ENCODE measurements around the gene BSCL2. TPM values are rescaled to one million over a fixed set of nuclear protein-coding genes. Genes with fewer than 3 reads are reported as not detected.
A peak's percentile ranks its signal among the peaks of the same experiment; 100 is the strongest.

BSCL2 gene
- total RNA-seq, 1 experiment from 2014 or later, result 79.1 TPM

DNA sequence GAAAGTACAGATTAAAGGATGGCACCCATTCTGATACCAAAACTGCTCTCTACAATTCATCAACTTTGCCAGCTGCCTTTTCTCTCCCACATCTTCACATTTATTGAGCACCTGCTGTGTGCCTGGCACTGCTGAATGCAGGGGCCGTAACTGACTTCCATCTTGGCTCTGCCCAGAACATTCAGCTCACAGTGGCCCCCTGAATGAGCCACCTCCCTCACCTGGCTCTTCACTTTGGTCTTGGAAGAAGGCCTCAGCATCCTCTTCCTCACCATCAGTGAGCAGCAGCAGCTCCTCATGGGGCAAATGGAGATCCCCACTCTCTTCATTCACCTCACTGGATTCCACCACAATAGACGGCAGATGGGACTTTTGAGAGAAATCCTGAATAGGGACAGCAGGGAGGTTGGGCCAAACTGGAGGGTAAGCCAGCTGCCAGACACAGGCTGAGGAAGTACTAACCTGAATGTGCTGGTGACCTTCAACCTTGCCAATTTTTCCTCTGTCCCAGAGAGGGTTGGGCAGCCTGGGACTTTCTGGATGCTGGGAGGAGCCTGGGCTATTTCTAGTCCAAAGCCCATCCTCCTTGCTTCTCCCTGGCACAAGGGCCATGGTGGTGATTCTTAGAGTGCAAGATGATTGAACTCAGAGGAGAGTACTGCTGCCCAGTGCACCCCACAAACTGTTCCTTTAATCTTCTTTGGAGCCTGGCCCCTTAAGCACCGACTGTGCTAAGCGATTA is 37.6 kb downstream of the BSCL2 start:
- Histone ChIP-seq H3K4me1 (ENCODE audit: low read length) (peaks cover 49% of the 10 kb centered on the region), H3K9me2 (replicated peaks; ENCODE audit: insufficient read depth, low read length) (no peaks in the 10 kb centered on the region), H4K20me1 (ENCODE audit: insufficient read depth, low read depth, low read length) (no peaks in the 10 kb centered on the region; the same call in 1 of the 2 replicates), H3K79me2 (ENCODE audit: low read length) (peaks cover 77% of the 10 kb centered on the region), H3K36me3 (ENCODE audit: insufficient read depth, low read length) (peaks cover 9% of the 10 kb centered on the region; the same call in 1 of the 2 replicates), H3K4me2 (ENCODE audit: low read depth, low read length, poor library complexity, severe bottlenecking) (peak overlapping the region; percentile 93), H3K27ac (ENCODE audit: low read length) (peak overlapping the region; percentile 42; the same call in 1 of the 2 replicates), H3K27me3 (ENCODE audit: low read length) (no peaks in the 10 kb centered on the region), H3K9ac (ENCODE audit: low read length) (peak overlapping the region; percentile 14; the same call in 1 of the 2 replicates), H3K4me3 (ENCODE audit: low read length) (no peak overlapping the region), H3K9me3 (ENCODE audit: low read length) (no peaks in the 10 kb centered on the region), H2AFZ (ENCODE audit: low read length) (no peak overlapping the region)
- DNase-seq, result no peak

DNA sequence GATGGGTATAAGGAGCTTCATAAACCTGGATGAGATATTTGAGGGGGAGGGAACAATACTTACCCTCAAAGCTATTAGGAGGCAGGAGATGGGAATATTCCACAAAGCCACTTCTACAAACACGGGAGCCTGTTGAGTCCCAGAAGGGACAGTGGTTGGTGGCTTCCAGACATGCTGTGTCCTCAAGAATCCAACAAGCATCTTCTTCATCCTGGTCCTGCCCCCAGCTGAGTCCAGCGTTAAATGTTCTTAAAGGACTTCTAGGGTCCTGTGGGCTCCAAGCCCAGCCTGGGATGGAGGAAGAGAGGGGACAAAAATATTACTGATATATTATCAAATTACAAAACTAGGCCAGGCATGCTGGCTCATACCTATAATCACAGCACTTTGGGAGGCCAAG is 39.8 kb downstream of the BSCL2 start:
- peaks cover 73% of the 10 kb centered on the region for H3K79me2 ChIP-seq (ENCODE audit: low read length)
- H3K27me3 ChIP-seq (ENCODE audit: low read length), result no peaks in the 10 kb centered on the region
- H3K4me2 ChIP-seq (ENCODE audit: low read depth, low read length, poor library complexity, severe bottlenecking), result peak overlapping the region; percentile 76
- peak overlapping the region; percentile 88 for H3K27ac ChIP-seq (ENCODE audit: low read length)
- H3K9me2 ChIP-seq (replicated peaks; ENCODE audit: insufficient read depth, low read length), result no peaks in the 10 kb centered on the region
- no peak overlapping the region for H2AFZ ChIP-seq (ENCODE audit: low read length)
- H3K4me1 ChIP-seq (ENCODE audit: low read length), result peaks cover 46% of the 10 kb centered on the region
- peak overlapping the region; percentile 100; the same call in 1 of the 2 replicates for H3K4me3 ChIP-seq (ENCODE audit: low read length)
- no peaks in the 10 kb centered on the region; the same call in 1 of the 2 replicates for H4K20me1 ChIP-seq (ENCODE audit: insufficient read depth, low read depth, low read length)
- no peaks in the 10 kb centered on the region for H3K9me3 ChIP-seq (ENCODE audit: low read length)
- H3K36me3 ChIP-seq (ENCODE audit: insufficient read depth, low read length), result peaks cover 15% of the 10 kb centered on the region
- DNase-seq, result no peak
- peak overlapping the region; percentile 100 for H3K9ac ChIP-seq (ENCODE audit: low read length)

DNA sequence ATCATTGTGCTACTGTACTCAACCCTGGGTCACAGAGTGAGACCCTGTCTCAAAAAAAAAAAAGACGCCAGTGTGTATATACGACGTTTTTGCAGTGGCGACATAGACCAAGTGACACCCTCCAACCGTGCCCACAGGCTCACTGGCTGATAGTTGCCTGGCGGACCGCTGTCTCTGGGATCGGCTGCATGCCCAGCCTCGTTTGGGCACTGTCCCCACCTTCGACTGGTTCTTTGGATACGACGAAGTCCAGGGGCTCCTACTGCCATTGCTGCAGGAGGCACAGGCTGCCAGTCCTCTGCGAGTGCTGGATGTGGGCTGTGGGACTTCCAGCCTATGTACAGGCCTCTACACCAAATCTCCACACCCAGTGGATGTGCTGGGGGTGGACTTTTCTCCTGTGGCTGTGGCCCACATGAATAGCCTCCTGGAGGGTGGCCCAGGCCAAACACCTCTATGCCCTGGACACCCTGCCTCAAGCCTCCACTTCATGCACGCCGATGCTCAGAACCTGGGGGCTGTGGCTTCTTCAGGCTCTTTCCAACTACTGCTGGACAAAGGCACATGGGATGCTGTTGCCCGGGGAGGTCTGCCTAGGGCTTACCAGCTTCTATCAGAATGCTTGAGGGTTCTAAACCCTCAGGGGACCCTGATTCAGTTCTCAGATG is 40.8 kb downstream of the BSCL2 start:
- Histone ChIP-seq H3K36me3 (ENCODE audit: insufficient read depth, low read length) (peaks cover 17% of the 10 kb centered on the region), H3K9me3 (ENCODE audit: low read length) (no peaks in the 10 kb centered on the region), H2AFZ (ENCODE audit: low read length) (no peak overlapping the region), H3K27ac (ENCODE audit: low read length) (peak overlapping the region; percentile 88), H3K9ac (ENCODE audit: low read length) (peak overlapping the region; percentile 100), H4K20me1 (ENCODE audit: insufficient read depth, low read depth, low read length) (no peaks in the 10 kb centered on the region; the same call in 1 of the 2 replicates), H3K4me2 (ENCODE audit: low read depth, low read length, poor library complexity, severe bottlenecking) (peak overlapping the region; percentile 76), H3K4me3 (ENCODE audit: low read length) (peak overlapping the region; percentile 100), H3K4me1 (ENCODE audit: low read length) (peaks cover 44% of the 10 kb centered on the region), H3K79me2 (ENCODE audit: low read length) (peaks cover 65% of the 10 kb centered on the region), H3K9me2 (replicated peaks; ENCODE audit: insufficient read depth, low read length) (no peaks in the 10 kb centered on the region), H3K27me3 (ENCODE audit: low read length) (no peaks in the 10 kb centered on the region)
- peak; percentile 60 for DNase-seq

GRCh38 chr11:62665599-62666258 is 41.5 kb downstream of the BSCL2 start:
- peak overlapping the region; percentile 88 for H3K27ac ChIP-seq (ENCODE audit: low read length)
- H2AFZ ChIP-seq (ENCODE audit: low read length), result no peak overlapping the region
- no peaks in the 10 kb centered on the region for H3K9me3 ChIP-seq (ENCODE audit: low read length)
- peak overlapping the region; percentile 100 for H3K9ac ChIP-seq (ENCODE audit: low read length)
- peak; percentile 81 for DNase-seq
- peaks cover 58% of the 10 kb centered on the region for H3K79me2 ChIP-seq (ENCODE audit: low read length)
- peaks cover 40% of the 10 kb centered on the region for H3K4me1 ChIP-seq (ENCODE audit: low read length)
- H3K9me2 ChIP-seq (replicated peaks; ENCODE audit: insufficient read depth, low read length), result no peaks in the 10 kb centered on the region
- peak overlapping the region; percentile 100 for H3K4me3 ChIP-seq (ENCODE audit: low read length)
- H3K36me3 ChIP-seq (ENCODE audit: insufficient read depth, low read length), result peaks cover 17% of the 10 kb centered on the region
- no peaks in the 10 kb centered on the region for H3K27me3 ChIP-seq (ENCODE audit: low read length)
- H4K20me1 ChIP-seq (ENCODE audit: insufficient read depth, low read depth, low read length), result no peaks in the 10 kb centered on the region; the same call in 1 of the 2 replicates
- peak overlapping the region; percentile 76 for H3K4me2 ChIP-seq (ENCODE audit: low read depth, low read length, poor library complexity, severe bottlenecking)

- H3K4me2 ChIP-seq (ENCODE audit: low read depth, low read length, poor library complexity, severe bottlenecking), result peak within 1 kb of the TSS; percentile 76
- peak within 1 kb of the TSS; percentile 100 for H3K9ac ChIP-seq (ENCODE audit: low read length)
- H4K20me1 ChIP-seq (ENCODE audit: insufficient read depth, low read depth, low read length), result no peaks in the 10 kb centered on the region; the same call in 1 of the 2 replicates
- no peaks in the 10 kb centered on the region for H3K9me3 ChIP-seq (ENCODE audit: low read length)
- peak within 1 kb of the TSS; percentile 88 for H3K27ac ChIP-seq (ENCODE audit: low read length)
- peak within 1 kb of the TSS; percentile 84; the same call in 1 of the 2 replicates for H2AFZ ChIP-seq (ENCODE audit: low read length)
- H3K4me1 ChIP-seq (ENCODE audit: low read length), result peaks cover 34% of the 10 kb centered on the region
- DNase-seq, result peak; percentile 98
- H3K4me3 ChIP-seq (ENCODE audit: low read length), result peak within 1 kb of the TSS; percentile 100
- H3K9me2 ChIP-seq (replicated peaks; ENCODE audit: insufficient read depth, low read length), result no peaks in the 10 kb centered on the region
- H3K27me3 ChIP-seq (ENCODE audit: low read length), result no peaks in the 10 kb centered on the region
- peaks cover 17% of the 10 kb centered on the region for H3K36me3 ChIP-seq (ENCODE audit: insufficient read depth, low read length)
- H3K79me2 ChIP-seq (ENCODE audit: low read length), result peaks cover 53% of the 10 kb centered on the region
Measured at GRCh38 chr11:62665075-62665598, 42.1 kb downstream of the BSCL2 start, which contains the start of the genes C11orf98 and CSKMT. C11orf98 (minus strand) TSS chr11:62665210; CDS start chr11:62665169, 41 bp downstream. CSKMT (plus strand) TSS chr11:62665312; CDS start chr11:62665880, 568 bp downstream.

GRCh38 chr11:62664405-62665074 is 42.7 kb downstream of the BSCL2 start:
- Histone ChIP-seq H4K20me1 (ENCODE audit: insufficient read depth, low read depth, low read length) (no peaks in the 10 kb centered on the region; the same call in 1 of the 2 replicates), H3K4me3 (ENCODE audit: low read length) (peak overlapping the region; percentile 100), H3K27me3 (ENCODE audit: low read length) (no peaks in the 10 kb centered on the region), H3K9me3 (ENCODE audit: low read length) (no peaks in the 10 kb centered on the region), H3K9ac (ENCODE audit: low read length) (peak overlapping the region; percentile 100), H3K4me2 (ENCODE audit: low read depth, low read length, poor library complexity, severe bottlenecking) (peak overlapping the region; percentile 76), H3K9me2 (replicated peaks; ENCODE audit: insufficient read depth, low read length) (no peaks in the 10 kb centered on the region), H3K36me3 (ENCODE audit: insufficient read depth, low read length) (peaks cover 17% of the 10 kb centered on the region), H3K79me2 (ENCODE audit: low read length) (peaks cover 47% of the 10 kb centered on the region), H2AFZ (ENCODE audit: low read length) (peak overlapping the region; percentile 84; the same call in 1 of the 2 replicates), H3K4me1 (ENCODE audit: low read length) (peaks cover 30% of the 10 kb centered on the region), H3K27ac (ENCODE audit: low read length) (peak overlapping the region; percentile 88)
- peak; percentile 89 for DNase-seq

DNA sequence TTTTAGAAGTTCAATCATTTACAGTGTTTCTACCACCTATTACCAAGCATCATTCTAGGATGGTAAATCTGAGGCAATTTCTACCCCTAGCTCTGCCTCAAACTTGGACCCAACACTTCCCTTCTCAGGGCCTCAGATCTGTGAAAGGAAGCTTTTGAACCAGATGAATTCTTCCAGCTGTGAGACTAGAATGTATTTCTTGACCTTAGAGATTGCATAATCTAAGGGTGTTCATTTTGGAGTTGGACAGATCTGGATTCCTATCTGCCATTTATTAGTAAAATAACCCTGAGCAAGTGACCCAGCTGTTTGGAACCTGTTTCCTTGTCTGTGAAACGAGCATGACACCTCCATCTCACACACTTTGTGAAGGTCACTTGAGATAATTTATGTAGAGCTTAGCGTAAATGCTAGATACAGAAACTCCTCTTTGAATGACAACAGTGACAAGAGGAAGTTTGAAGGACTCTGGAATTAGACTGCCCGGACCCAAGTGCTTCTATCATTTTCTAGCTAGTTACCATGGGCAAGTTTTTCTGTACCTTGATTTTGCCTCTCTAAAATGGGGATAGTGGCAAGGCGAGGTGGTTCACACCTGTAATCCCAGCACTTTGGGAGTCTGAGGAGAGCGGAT is 50.3 kb downstream of the BSCL2 start:
- Histone ChIP-seq H3K9me2 (replicated peaks; ENCODE audit: insufficient read depth, low read length) (no peaks in the 10 kb centered on the region), H3K27me3 (ENCODE audit: low read length) (no peaks in the 10 kb centered on the region), H3K4me3 (ENCODE audit: low read length) (no peak overlapping the region), H3K9me3 (ENCODE audit: low read length) (no peaks in the 10 kb centered on the region), H3K27ac (ENCODE audit: low read length) (no peak overlapping the region), H3K4me1 (ENCODE audit: low read length) (peaks cover 8% of the 10 kb centered on the region), H4K20me1 (ENCODE audit: insufficient read depth, low read depth, low read length) (no peaks in the 10 kb centered on the region), H3K79me2 (ENCODE audit: low read length) (peaks cover 12% of the 10 kb centered on the region), H3K9ac (ENCODE audit: low read length) (no peak overlapping the region), H3K4me2 (ENCODE audit: low read depth, low read length, poor library complexity, severe bottlenecking) (no peak overlapping the region), H2AFZ (ENCODE audit: low read length) (peak overlapping the region; percentile 44; the same call in 1 of the 2 replicates), H3K36me3 (ENCODE audit: insufficient read depth, low read length) (no peaks in the 10 kb centered on the region; the same call in 1 of the 2 replicates)
- no peak for DNase-seq

All from Karpas-422 (cell line).